ENCODE measurements around the gene ACTRT2.

Gene ACTRT2

GRCh38 chr1:2983706-2984398, 37.4 kb upstream of the ACTRT2 start:
- no peak for DNase-seq

GRCh38 chr1:2984399-2985061, 36.7 kb upstream of the ACTRT2 start:
- DNase-seq = no peak

GRCh38 chr1:2985067-2985561, 36.2 kb upstream of the ACTRT2 start:
- DNase-seq = no peak

- no peak for DNase-seq
Measured at GRCh38 chr1:2985694-2986548, 35.3 kb upstream of the ACTRT2 start.

- DNase-seq = no peak
Measured at GRCh38 chr1:2986549-2987305, 34.5 kb upstream of the ACTRT2 start.

- DNase-seq = no peak
Measured at GRCh38 chr1:2987773-2988172, 33.5 kb upstream of the ACTRT2 start.

GRCh38 chr1:2988256-2988655, 33.0 kb upstream of the ACTRT2 start:
- DNase-seq = no peak

- DNase-seq = no peak
Measured at GRCh38 chr1:2989185-2989584, 32.1 kb upstream of the ACTRT2 start.

- no peak for DNase-seq
Measured at GRCh38 chr1:2989976-2990375, 31.3 kb upstream of the ACTRT2 start.

- no peak for DNase-seq
Measured at GRCh38 chr1:2990376-2991115, 30.7 kb upstream of the ACTRT2 start.

- no peak for DNase-seq
Measured at GRCh38 chr1:2991753-2992495, 29.3 kb upstream of the ACTRT2 start.

GRCh38 chr1:2998503-2999100, 22.7 kb upstream of the ACTRT2 start:
- no peak for DNase-seq

- DNase-seq = no peak
Measured at GRCh38 chr1:2999138-2999537, 22.1 kb upstream of the ACTRT2 start.

GRCh38 chr1:2999571-2999970, 21.7 kb upstream of the ACTRT2 start:
- no peak for DNase-seq

- no peak for DNase-seq
Measured at GRCh38 chr1:3000214-3000613, 21.1 kb upstream of the ACTRT2 start.

GRCh38 chr1:3000671-3001470, 20.4 kb upstream of the ACTRT2 start:
- no peak for DNase-seq

GRCh38 chr1:3001471-3002348, 19.6 kb upstream of the ACTRT2 start:
- no peak for DNase-seq

- no peak for DNase-seq
Measured at GRCh38 chr1:3002349-3003038, 18.8 kb upstream of the ACTRT2 start.
